H1 (cell line): ENCODE results near the gene ZNF423. TPM values are rescaled to one million over a fixed set of nuclear protein-coding genes. Genes with fewer than 3 reads are reported as not detected.

ENCODE experiments used
- CTCF ChIA-PET: fragments of 300-600 bp; sonication (Branson Sonifier 250); formaldehyde crosslinking; loops from one replicate; lab custom pipeline; 2021; ENCODE audit not compliant: partially characterized antibody; lab: Charles Lee
- POLR2A ChIA-PET: fragments of 300-600 bp; sonication (Branson Sonifier 250); formaldehyde crosslinking; loops from one replicate; lab custom pipeline; 2021; ENCODE audit warnings: inconsistent platforms; ENCODE audit not compliant: partially characterized antibody; lab: Charles Lee
- DNase-seq, 2 experiments: peaks; one replicate each; pipeline versions ENCODE4 v3.0.0 to v3.0.0-alpha.2; 2010 to 2022; ENCODE audit warnings: low spot score in 2 of 2, low read depth in 1 of 2, mixed read lengths in 1 of 2
- FAIRE-seq: peaks from 2 replicates; lab custom pipeline; 2011; peaks lifted over from hg19 to GRCh38; lab: Jason Lieb, UNC
- H2AFZ ChIP-seq: 2 replicates; pipeline ENCODE4 v1.8.1; 2012; ENCODE audit warnings: low read length, inconsistent platforms
- H2AK5ac ChIP-seq: 2 replicates; pipeline ENCODE4 v1.6.1; 2013; ENCODE audit warnings: low read depth, low read length
- H2BK120ac ChIP-seq: replicated peaks from 2 replicates; pipeline ENCODE3; 2013; ENCODE audit warnings: low read depth, low read length, inconsistent platforms
- H2BK12ac ChIP-seq: 2 replicates; pipeline ENCODE4 v1.6.1; 2013; ENCODE audit warnings: low read depth, low read length
- H2BK15ac ChIP-seq: 2 replicates; pipeline ENCODE4 v1.6.1; 2013; ENCODE audit warnings: low read length
- H2BK20ac ChIP-seq: 2 replicates; pipeline ENCODE4 v1.6.1; 2013; ENCODE audit warnings: low read length
- H2BK5ac ChIP-seq: 2 replicates; pipeline ENCODE4 v1.6.1; 2013; ENCODE audit warnings: low read depth, low read length
- H3K14ac ChIP-seq: 2 replicates; pipeline ENCODE4 v1.6.1; 2013; ENCODE audit warnings: inconsistent platforms; ENCODE audit not compliant: insufficient read length
- H3K18ac ChIP-seq: 2 replicates; pipeline ENCODE4 v1.6.1; 2013; ENCODE audit warnings: low read length; ENCODE audit errors: extremely low read depth
- H3K23ac ChIP-seq: 2 replicates; pipeline ENCODE4 v1.6.1; 2013; ENCODE audit warnings: inconsistent platforms; ENCODE audit not compliant: insufficient read length
- H3K23me2 ChIP-seq: 2 replicates; pipeline ENCODE4 v1.6.1; 2013; ENCODE audit warnings: low read depth, low read length
- H3K27ac ChIP-seq: 2 replicates; pipeline ENCODE4 v1.6.1; 2011; ENCODE audit warnings: low read depth, low read length, inconsistent platforms
- H3K27me3 ChIP-seq, 4 experiments: replicated peaks in 1 of 4; 1 replicate in 1 of 4; 2 replicates in 3 of 4; pipeline versions ENCODE4 v1.6.1 to v1.8.1; 2011 to 2013; ENCODE audit warnings: low read length in 3 of 4, mild to moderate bottlenecking in 3 of 4, inconsistent platforms in 2 of 4, mixed read lengths in 2 of 4, moderate library complexity in 1 of 4; ENCODE audit not compliant: control insufficient read depth in 3 of 4, insufficient read depth in 3 of 4; ENCODE audit errors: extremely low read depth in 1 of 4
- H3K36me3 ChIP-seq, 4 experiments: 2 replicates each; pipeline versions ENCODE4 v1.6.1 to v1.8.1; 2011 to 2013; ENCODE audit warnings: mild to moderate bottlenecking in 4 of 4, low read length in 3 of 4, moderate library complexity in 2 of 4, control low read depth in 1 of 4, inconsistent platforms in 1 of 4; ENCODE audit not compliant: insufficient read depth in 4 of 4, control insufficient read depth in 2 of 4
- H3K4ac ChIP-seq: replicated peaks from 2 replicates; pipeline ENCODE3; 2013; ENCODE audit warnings: low read length, low read depth, mixed read lengths, inconsistent platforms; ENCODE audit not compliant: insufficient read length
- H3K4me1 ChIP-seq, 4 experiments: replicated peaks in 1 of 4; 1 replicate in 1 of 4; 2 replicates in 3 of 4; pipeline versions ENCODE4 v1.6.1 to v1.8.1; 2011 to 2013; ENCODE audit warnings: low read length in 3 of 4, inconsistent platforms in 2 of 4, mixed read lengths in 1 of 4; ENCODE audit not compliant: insufficient read depth in 4 of 4, control insufficient read depth in 3 of 4
- H3K4me2 ChIP-seq, 2 experiments: 2 replicates each; pipeline versions ENCODE4 v1.6.1 to v1.8.1; 2011 to 2013; ENCODE audit warnings: low read depth in 2 of 2, low read length in 2 of 2, control low read depth in 1 of 2, inconsistent platforms in 1 of 2, mild to moderate bottlenecking in 1 of 2; ENCODE audit not compliant: insufficient read depth in 1 of 2
- H3K4me3 ChIP-seq, 4 experiments: fragments of 200-600, 300-600 bp in 1 of 4; sonication (generic), shearing (Covaris generic), sonication (Bioruptor Twin) in 1 of 4; 2 replicates each; pipeline versions ENCODE4 v1.5.1 to v1.8.1; 2011 to 2016; ENCODE audit warnings: low read length in 4 of 4, low read depth in 3 of 4, control low read depth in 2 of 4, inconsistent platforms in 2 of 4, mild to moderate bottlenecking in 2 of 4, mixed read lengths in 1 of 4, moderate library complexity in 1 of 4; ENCODE audit not compliant: insufficient read depth in 2 of 4; ENCODE audit errors: extremely low read depth in 1 of 4
- H3K56ac ChIP-seq: replicated peaks from 2 replicates; pipeline ENCODE3; 2013; ENCODE audit warnings: low read depth, mild to moderate bottlenecking, mixed read lengths, low read length, inconsistent platforms; ENCODE audit not compliant: insufficient read length
- H3K79me1 ChIP-seq: 2 replicates; pipeline ENCODE4 v1.6.1; 2013; ENCODE audit warnings: low read depth, low read length, control low read depth
- H3K79me2 ChIP-seq, 2 experiments: 2 replicates each; pipeline versions ENCODE4 v1.6.1 to v1.8.1; 2012 to 2013; ENCODE audit warnings: low read length in 2 of 2, mild to moderate bottlenecking in 2 of 2, inconsistent platforms in 1 of 2; ENCODE audit not compliant: insufficient read depth in 2 of 2, control insufficient read depth in 1 of 2
- H3K9ac ChIP-seq, 4 experiments: replicated peaks in 1 of 4; 1 replicate in 1 of 4; 2 replicates in 3 of 4; pipeline versions ENCODE4 v1.6.1 to v1.8.1; 2011 to 2013; ENCODE audit warnings: low read depth in 3 of 4, low read length in 3 of 4, control low read depth in 2 of 4, mild to moderate bottlenecking in 2 of 4, moderate library complexity in 2 of 4, inconsistent platforms in 1 of 4; ENCODE audit errors: extremely low read depth in 1 of 4
- H3K9me3 ChIP-seq, 2 experiments: 2 replicates each; pipeline versions ENCODE4 v1.6.1 to v1.8.1; 2012 to 2013; ENCODE audit warnings: mild to moderate bottlenecking in 2 of 2, moderate library complexity in 2 of 2, control low read depth in 1 of 2, inconsistent platforms in 1 of 2, low read depth in 1 of 2, low read length in 1 of 2, mixed read lengths in 1 of 2; ENCODE audit not compliant: insufficient read depth in 2 of 2
- H4K20me1 ChIP-seq, 2 experiments: replicated peaks in 1 of 2; 2 replicates each; pipeline versions ENCODE3 to v1.8.1; 2011 to 2013; ENCODE audit warnings: inconsistent platforms in 2 of 2, low read length in 2 of 2, mild to moderate bottlenecking in 1 of 2; ENCODE audit not compliant: insufficient read depth in 2 of 2, control insufficient read depth in 1 of 2
- H4K5ac ChIP-seq: 2 replicates; pipeline ENCODE4 v1.6.1; 2013; ENCODE audit warnings: low read length, low read depth, mixed read lengths, inconsistent platforms; ENCODE audit not compliant: insufficient read length
- H4K8ac ChIP-seq: 2 replicates; pipeline ENCODE4 v1.8.0; 2013; ENCODE audit warnings: mild to moderate bottlenecking, moderate library complexity, low read length, inconsistent platforms; ENCODE audit not compliant: insufficient read depth; ENCODE audit errors: extremely low read depth
- H4K91ac ChIP-seq: replicated peaks from 2 replicates; pipeline ENCODE3; 2013; ENCODE audit warnings: low read length, mixed read lengths, inconsistent platforms; ENCODE audit not compliant: insufficient read length
- KDM4A ChIP-seq: IDR thresholded peaks from one replicate; pipeline ENCODE4 v1.7.1; 2012; ENCODE audit warnings: low read depth, mild to moderate bottlenecking, moderate library complexity, low read length, inconsistent platforms; ENCODE audit not compliant: severe bottlenecking
- NRF1 ChIP-seq: IDR thresholded peaks from 2 replicates; pipeline ENCODE4 v1.6.1; 2011; ENCODE audit warnings: mild to moderate bottlenecking, low read depth, low read length, improper control_type of control experiment
- SP1 ChIP-seq: IDR thresholded peaks from 2 replicates; pipeline ENCODE4 v1.6.1; 2011; ENCODE audit warnings: low read depth, low read length
- TCF12 ChIP-seq: IDR thresholded peaks from 2 replicates; pipeline ENCODE4 v1.6.1; 2011; ENCODE audit warnings: low read depth, mild to moderate bottlenecking, low read length
- TEAD4 ChIP-seq: IDR thresholded peaks from 2 replicates; pipeline ENCODE4 v1.6.1; 2012; ENCODE audit warnings: low read depth, low read length, inconsistent platforms, mixed read lengths
- WGBS, 2 experiments: shearing (Covaris generic) in 1 of 2; methylation state at CpG; one replicate each; pipeline versions ENCODE4 v1.1.6 to v1.1.7; 2013 to 2015; ENCODE audit warnings: low lambda C conversion rate in 2 of 2, mixed read lengths in 2 of 2, inconsistent platforms in 1 of 2, low coverage in 1 of 2, missing lambda C conversion rate in 1 of 2; ENCODE audit not compliant: insufficient replicate concordance in 2 of 2, insufficient coverage in 1 of 2, insufficient read length in 1 of 2; ENCODE audit errors: extremely low coverage in 1 of 2, missing lambda C conversion rate in 1 of 2; 5-methylcytosine and 5-hydroxymethylcytosine counted together
- polyA plus RNA-seq, 7 experiments: library from polyadenylated mRNA; depleted of rRNA in 3 of 7; stranded (reverse) in 5 of 7; unstranded in 2 of 7; fragments of >200 nt in 5 of 7; fragments of 200-250 nt in 2 of 7; gene quantifications; 1 replicate in 5 of 7; 2 replicates in 1 of 7; 4 replicates in 1 of 7; pipeline versions ENCODE4 v1.2.1 to v1.2.3, GENCODE V29; 2011 to 2013; ENCODE audit warnings: missing spikeins in 2 of 7, mixed read lengths in 2 of 7
- total RNA-seq: library from RNA; stranded (reverse); fragmentation: NEBNext Ultra II Directional; extraction: Animal tissue kit (Norgen Biotek cat#: 25700); gene quantifications from 2 replicates; pipeline ENCODE4 v1.2.1, GENCODE V29; 2021
- TF ChIP-seq, protein P1 (sequence below): IDR thresholded peaks from 2 replicates; pipeline ENCODE4 v1.6.1; 2012; ENCODE audit warnings: inconsistent platforms

Gene ZNF423
- total and polyA plus RNA-seq, 2 of the 8 experiments (the other 6 are each of a cell fraction or from before 2014, with no cell fraction given), result 38.2 to 52.3 TPM

DNA sequence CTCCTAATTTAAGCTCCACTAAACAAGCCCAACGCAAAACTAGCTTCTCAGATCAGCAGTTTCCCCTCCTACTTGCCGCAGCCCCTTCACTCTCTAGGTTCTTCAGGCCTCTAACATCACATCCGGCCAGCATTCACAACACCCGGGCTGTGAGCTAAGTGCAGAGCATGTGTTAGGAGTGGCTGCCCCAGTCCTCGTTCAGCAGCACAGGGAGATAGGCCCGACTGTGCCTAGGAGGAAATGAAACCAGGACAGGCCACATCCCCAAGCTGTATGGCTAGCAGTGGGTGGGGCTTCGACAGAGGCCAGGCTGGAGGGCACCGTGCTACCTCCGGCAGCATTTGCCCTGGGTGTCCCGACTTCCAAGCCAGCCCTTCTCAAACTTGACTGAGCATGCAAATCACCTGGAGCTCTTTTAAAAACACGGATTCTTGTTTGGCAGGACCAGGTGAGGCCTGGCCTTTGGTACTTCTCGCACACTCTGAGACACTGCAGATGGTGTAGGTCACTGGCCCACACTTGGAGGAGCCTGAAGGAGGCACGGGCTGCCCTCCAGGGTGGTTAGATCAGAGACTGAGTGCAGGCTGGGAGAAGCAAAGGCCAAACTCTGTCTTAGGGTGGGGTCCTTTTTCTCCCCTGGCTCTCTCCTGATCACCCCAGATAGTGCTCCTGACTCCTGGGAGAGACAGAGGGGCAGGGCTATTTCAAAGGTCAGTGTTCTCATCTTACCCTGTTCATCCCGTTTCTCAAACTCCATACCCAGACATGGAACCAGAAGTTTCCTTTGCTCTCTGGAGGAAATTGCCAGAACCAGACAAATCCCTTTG lies 280.4 kb downstream of the ZNF423 start:
- TF ChIP-seq TEAD4 (no peak), KDM4A (no peak), SP1 (no peak), TCF12 (no peak), NRF1 (no peak)
- TF ChIP-seq, protein P1, sequence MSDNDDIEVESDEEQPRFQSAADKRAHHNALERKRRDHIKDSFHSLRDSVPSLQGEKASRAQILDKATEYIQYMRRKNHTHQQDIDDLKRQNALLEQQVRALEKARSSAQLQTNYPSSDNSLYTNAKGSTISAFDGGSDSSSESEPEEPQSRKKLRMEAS, result no peak
- no peaks in the 10 kb centered on the region for H3K79me2 ChIP-seq
- H3K18ac ChIP-seq, result peak overlapping the region; percentile 15; the same call in 1 of the 2 replicates
- no peak overlapping the region for H3K56ac ChIP-seq
- H3K27ac ChIP-seq, result no peak overlapping the region
- no peak for FAIRE-seq
- CTCF ChIA-PET, result interaction anchor here (0.7 to 5.2 kb wide), 9 partner anchors 8 to 21 kb away, joined by 3 to 30 read pairs (median 8); no protein-coding TSS in a partner anchor
- no peak overlapping the region; the same call in 1 of the 2 replicates for H2BK15ac ChIP-seq
- H2BK20ac ChIP-seq, result no peak overlapping the region
- no peaks in the 10 kb centered on the region for H3K9me3 ChIP-seq
- H3K4me1 ChIP-seq, result peaks cover 4 to 17% (median 6%) of the 10 kb centered on the region in 4 experiments; a peak in 5 of 7 replicates
- no peak overlapping the region for H2AK5ac ChIP-seq
- peak overlapping the region; percentile 61 for H4K91ac ChIP-seq
- H3K79me1 ChIP-seq, result no peaks in the 10 kb centered on the region
- POLR2A ChIA-PET, result interaction anchor here (0.7 kb wide), 1 partner anchor 13 kb away, joined by 3 read pairs; no protein-coding TSS in a partner anchor
- no peak overlapping the region for H3K23ac ChIP-seq
- H3K4ac ChIP-seq, result no peak overlapping the region
- H3K14ac ChIP-seq, result no peak overlapping the region
- H2AFZ ChIP-seq, result no peak overlapping the region
- H3K23me2 ChIP-seq, result no peaks in the 10 kb centered on the region; the same call in 1 of the 2 replicates
- H4K5ac ChIP-seq, result peak overlapping the region; percentile 34
- no peaks in the 10 kb centered on the region for H3K36me3 ChIP-seq
- H3K4me3 ChIP-seq, result no peak overlapping the region
- 76% methylated on average over 14 of the region's 14 CpGs; no CpG with 5 or more reads in 1 of the 2 experiments for WGBS, 2 experiments
- no peak overlapping the region for H3K9ac ChIP-seq
- H4K8ac ChIP-seq, result no peak overlapping the region
- H3K4me2 ChIP-seq, result no peak overlapping the region
- peak in 1 of 2 experiments; percentile 50 for DNase-seq
- H2BK12ac ChIP-seq, result 0 out of 2 replicates have a peak overlapping the region, but pooled peaks have one; percentile 23
- peaks cover 0 to 2% of the 10 kb centered on the region in 2 experiments for H4K20me1 ChIP-seq
- H2BK5ac ChIP-seq, result peak overlapping the region; percentile 35; the same call in 1 of the 2 replicates
- H3K27me3 ChIP-seq, result no peaks in the 10 kb centered on the region
- no peak overlapping the region for H2BK120ac ChIP-seq
